ENCODE measurements around the gene TMSB4X. TPM values are rescaled to one million over a fixed set of nuclear protein-coding genes. Genes with fewer than 3 reads are reported as not detected.

Gene TMSB4X
- total and polyA plus RNA-seq, 4 donors = 2,440 to 3,659 (median 2,708) TPM

- Histone ChIP-seq H3K4me3 (ENCODE audit: low read depth, low read length) (no peak overlapping the region), H3K27me3 (ENCODE audit: control insufficient read depth, insufficient read depth, low read length) (no peaks in the 10 kb centered on the region), H3K4me1 (ENCODE audit: control insufficient read depth, insufficient read depth, low read length) (no peaks in the 10 kb centered on the region), H3K9me3 (ENCODE audit: control insufficient read depth, insufficient read depth, low read length) (no peaks in the 10 kb centered on the region), H3K27ac (ENCODE audit: low read depth, low read length) (no peak overlapping the region), H3K36me3 (ENCODE audit: control insufficient read depth, insufficient read depth, low read length) (no peaks in the 10 kb centered on the region)
- 88% methylated on average over 5 of the region's 7 CpGs for WGBS (ENCODE audit: insufficient coverage)
- DNase-seq (ENCODE audit: low read depth in 4 of 6, low spot score in 6 of 6) = no peak
Measured at GRCh38 chrX:12988797-12989196, 13.9 kb downstream of the TMSB4X start.

- H3K27me3 ChIP-seq (ENCODE audit: control insufficient read depth, insufficient read depth, low read length) = no peaks in the 10 kb centered on the region
- no CpG with 5 or more reads among the region's 3 CpGs for WGBS (ENCODE audit: insufficient coverage)
- H3K36me3 ChIP-seq (ENCODE audit: control insufficient read depth, insufficient read depth, low read length) = no peaks in the 10 kb centered on the region
- H3K4me3 ChIP-seq (ENCODE audit: low read depth, low read length) = no peak overlapping the region
- no peaks in the 10 kb centered on the region for H3K9me3 ChIP-seq (ENCODE audit: control insufficient read depth, insufficient read depth, low read length)
- no peak overlapping the region for H3K27ac ChIP-seq (ENCODE audit: low read depth, low read length)
- no peaks in the 10 kb centered on the region for H3K4me1 ChIP-seq (ENCODE audit: control insufficient read depth, insufficient read depth, low read length)
- DNase-seq (ENCODE audit: low read depth in 4 of 6, low spot score in 6 of 6) = no peak
Measured at GRCh38 chrX:12989461-12989860, 14.6 kb downstream of the TMSB4X start.

- WGBS (ENCODE audit: insufficient coverage) = 83% methylated on average over 2 of the region's 3 CpGs
- H3K9me3 ChIP-seq (ENCODE audit: control insufficient read depth, insufficient read depth, low read length) = no peaks in the 10 kb centered on the region
- H3K4me3 ChIP-seq (ENCODE audit: low read depth, low read length) = no peak overlapping the region
- H3K36me3 ChIP-seq (ENCODE audit: control insufficient read depth, insufficient read depth, low read length) = no peaks in the 10 kb centered on the region
- no peaks in the 10 kb centered on the region for H3K27me3 ChIP-seq (ENCODE audit: control insufficient read depth, insufficient read depth, low read length)
- H3K4me1 ChIP-seq (ENCODE audit: control insufficient read depth, insufficient read depth, low read length) = no peaks in the 10 kb centered on the region
- H3K27ac ChIP-seq (ENCODE audit: low read depth, low read length) = no peak overlapping the region
- DNase-seq (ENCODE audit: low read depth in 4 of 6, low spot score in 6 of 6) = no peak
Measured at GRCh38 chrX:12991575-12991974, 16.7 kb downstream of the TMSB4X start.

GRCh38 chrX:12992544-12993118 is 17.7 kb downstream of the TMSB4X start:
- Histone ChIP-seq H3K27me3 (ENCODE audit: control insufficient read depth, insufficient read depth, low read length) (no peaks in the 10 kb centered on the region), H3K9me3 (ENCODE audit: control insufficient read depth, insufficient read depth, low read length) (no peaks in the 10 kb centered on the region), H3K27ac (ENCODE audit: low read depth, low read length) (no peak overlapping the region), H3K36me3 (ENCODE audit: control insufficient read depth, insufficient read depth, low read length) (no peaks in the 10 kb centered on the region), H3K4me1 (ENCODE audit: control insufficient read depth, insufficient read depth, low read length) (no peaks in the 10 kb centered on the region), H3K4me3 (ENCODE audit: low read depth, low read length) (no peak overlapping the region)
- WGBS (ENCODE audit: insufficient coverage) = no CpG with 5 or more reads among the region's 4 CpGs
- DNase-seq (ENCODE audit: low read depth in 4 of 6, low spot score in 6 of 6) = no peak

- H3K27ac ChIP-seq (ENCODE audit: low read depth, low read length) = no peak overlapping the region
Measured at GRCh38 chrX:12993826-12994225, 18.9 kb downstream of the TMSB4X start.

GRCh38 chrX:12994321-12994720 is 19.4 kb downstream of the TMSB4X start:
- Histone ChIP-seq H3K9me3 (ENCODE audit: control insufficient read depth, insufficient read depth, low read length) (no peaks in the 10 kb centered on the region), H3K27ac (ENCODE audit: low read depth, low read length) (no peak overlapping the region), H3K36me3 (ENCODE audit: control insufficient read depth, insufficient read depth, low read length) (no peaks in the 10 kb centered on the region), H3K4me1 (ENCODE audit: control insufficient read depth, insufficient read depth, low read length) (peaks cover 3% of the 10 kb centered on the region), H3K27me3 (ENCODE audit: control insufficient read depth, insufficient read depth, low read length) (peaks cover 5% of the 10 kb centered on the region), H3K4me3 (ENCODE audit: low read depth, low read length) (no peak overlapping the region)
- WGBS (ENCODE audit: insufficient coverage) = no CpG with 5 or more reads among the region's 4 CpGs
- no peak for DNase-seq (ENCODE audit: low read depth in 4 of 6, low spot score in 6 of 6)

More at GRCh38 chrX:12993826-12994225, 18.9 kb downstream of the TMSB4X start:
- H3K27me3 ChIP-seq (ENCODE audit: control insufficient read depth, insufficient read depth, low read length) = peaks cover 5% of the 10 kb centered on the region
- H3K4me3 ChIP-seq (ENCODE audit: low read depth, low read length) = no peak overlapping the region
- DNase-seq (ENCODE audit: low read depth in 4 of 6, low spot score in 6 of 6) = no peak
- WGBS (ENCODE audit: insufficient coverage) = 100% methylated on average over 1 of the region's 1 CpG
- peaks cover 3% of the 10 kb centered on the region for H3K4me1 ChIP-seq (ENCODE audit: control insufficient read depth, insufficient read depth, low read length)
- H3K36me3 ChIP-seq (ENCODE audit: control insufficient read depth, insufficient read depth, low read length) = no peaks in the 10 kb centered on the region
- no peaks in the 10 kb centered on the region for H3K9me3 ChIP-seq (ENCODE audit: control insufficient read depth, insufficient read depth, low read length)

GRCh38 chrX:12996934-12997435 is 22.1 kb downstream of the TMSB4X start:
- no peaks in the 10 kb centered on the region for H3K36me3 ChIP-seq (ENCODE audit: control insufficient read depth, insufficient read depth, low read length)
- DNase-seq (ENCODE audit: low read depth in 4 of 6, low spot score in 6 of 6) = no peak
- WGBS (ENCODE audit: insufficient coverage) = 86% methylated on average over 3 of the region's 3 CpGs

GRCh38 chrX:12997906-12998687 is 23.2 kb downstream of the TMSB4X start:
- Histone ChIP-seq H3K27ac (ENCODE audit: low read depth, low read length) (peak overlapping the region; percentile 74), H3K4me3 (ENCODE audit: low read depth, low read length) (no peak overlapping the region), H3K27me3 (ENCODE audit: control insufficient read depth, insufficient read depth, low read length) (peaks cover 5% of the 10 kb centered on the region), H3K36me3 (ENCODE audit: control insufficient read depth, insufficient read depth, low read length) (no peaks in the 10 kb centered on the region), H3K4me1 (ENCODE audit: control insufficient read depth, insufficient read depth, low read length) (peaks cover 3% of the 10 kb centered on the region), H3K9me3 (ENCODE audit: control insufficient read depth, insufficient read depth, low read length) (no peaks in the 10 kb centered on the region)
- 20% methylated on average over 2 of the region's 5 CpGs for WGBS (ENCODE audit: insufficient coverage)
- peak in 2 of 6 donors; percentile 36 to 47 for DNase-seq (ENCODE audit: low read depth in 4 of 6, low spot score in 6 of 6)

More at GRCh38 chrX:12996934-12997435, 22.1 kb downstream of the TMSB4X start:
- H3K27me3 ChIP-seq (ENCODE audit: control insufficient read depth, insufficient read depth, low read length) = peaks cover 5% of the 10 kb centered on the region
- no peak overlapping the region for H3K27ac ChIP-seq (ENCODE audit: low read depth, low read length)
- no peaks in the 10 kb centered on the region for H3K9me3 ChIP-seq (ENCODE audit: control insufficient read depth, insufficient read depth, low read length)
- H3K4me3 ChIP-seq (ENCODE audit: low read depth, low read length) = no peak overlapping the region
- H3K4me1 ChIP-seq (ENCODE audit: control insufficient read depth, insufficient read depth, low read length) = peaks cover 3% of the 10 kb centered on the region

GRCh38 chrX:12999422-12999821 is 24.5 kb downstream of the TMSB4X start:
- H3K9me3 ChIP-seq (ENCODE audit: control insufficient read depth, insufficient read depth, low read length) = no peaks in the 10 kb centered on the region
- peaks cover 3% of the 10 kb centered on the region for H3K4me1 ChIP-seq (ENCODE audit: control insufficient read depth, insufficient read depth, low read length)
- peak overlapping the region; percentile 51 for H3K27ac ChIP-seq (ENCODE audit: low read depth, low read length)
- no peaks in the 10 kb centered on the region for H3K36me3 ChIP-seq (ENCODE audit: control insufficient read depth, insufficient read depth, low read length)
- WGBS (ENCODE audit: insufficient coverage) = 39% methylated on average over 6 of the region's 9 CpGs
- DNase-seq (ENCODE audit: low read depth in 4 of 6, low spot score in 6 of 6) = no peak
- H3K27me3 ChIP-seq (ENCODE audit: control insufficient read depth, insufficient read depth, low read length) = peaks cover 5% of the 10 kb centered on the region
- H3K4me3 ChIP-seq (ENCODE audit: low read depth, low read length) = no peak overlapping the region
